PFSK-1 (cell line): Measurements from ENCODE around the gene PKD1L1.

Experiments
- POLR2AphosphoS5 ChIP-seq: IDR thresholded peaks from 2 replicates; pipeline ENCODE4 v1.6.1; 2012; ENCODE audit warnings: low read depth, mild to moderate bottlenecking, control low read depth, low read length, moderate library complexity
- TAF1 ChIP-seq: IDR thresholded peaks from 2 replicates; pipeline ENCODE4 v1.6.1; 2012; ENCODE audit warnings: low read length, control low read depth, borderline replicate concordance; ENCODE audit not compliant: insufficient read depth

- TF ChIP-seq POLR2AphosphoS5 (no peak), TAF1 (no peak)
Measured at GRCh38 chr7:47839381-47839780, 108.9 kb downstream of the PKD1L1 start.
